Ureter (tissue), 1 donor: Measurements from ENCODE around the gene ADISSP. TPM values are rescaled to one million over a fixed set of nuclear protein-coding genes. Genes with fewer than 3 reads are reported as not detected.
"Not testable (repeated sequence)": the region's sequence is repeated elsewhere in the genome, so short reads cannot be mapped to it uniquely, and the experiment has no call there.

Experiments
- DNase-seq: peaks from one replicate; pipeline ENCODE4 v3.0.0-alpha.2; 2020; ENCODE audit warnings: low spot score
- total RNA-seq: library from RNA; stranded (reverse); gene quantifications from one replicate; pipeline ENCODE4 v1.2.4, GENCODE V29; 2023
- donor health status: DM: yes; HTN: yes; CAD: no.

Gene ADISSP
- total RNA-seq, 1 donor from 2014 or later = 36.6 TPM

DNA sequence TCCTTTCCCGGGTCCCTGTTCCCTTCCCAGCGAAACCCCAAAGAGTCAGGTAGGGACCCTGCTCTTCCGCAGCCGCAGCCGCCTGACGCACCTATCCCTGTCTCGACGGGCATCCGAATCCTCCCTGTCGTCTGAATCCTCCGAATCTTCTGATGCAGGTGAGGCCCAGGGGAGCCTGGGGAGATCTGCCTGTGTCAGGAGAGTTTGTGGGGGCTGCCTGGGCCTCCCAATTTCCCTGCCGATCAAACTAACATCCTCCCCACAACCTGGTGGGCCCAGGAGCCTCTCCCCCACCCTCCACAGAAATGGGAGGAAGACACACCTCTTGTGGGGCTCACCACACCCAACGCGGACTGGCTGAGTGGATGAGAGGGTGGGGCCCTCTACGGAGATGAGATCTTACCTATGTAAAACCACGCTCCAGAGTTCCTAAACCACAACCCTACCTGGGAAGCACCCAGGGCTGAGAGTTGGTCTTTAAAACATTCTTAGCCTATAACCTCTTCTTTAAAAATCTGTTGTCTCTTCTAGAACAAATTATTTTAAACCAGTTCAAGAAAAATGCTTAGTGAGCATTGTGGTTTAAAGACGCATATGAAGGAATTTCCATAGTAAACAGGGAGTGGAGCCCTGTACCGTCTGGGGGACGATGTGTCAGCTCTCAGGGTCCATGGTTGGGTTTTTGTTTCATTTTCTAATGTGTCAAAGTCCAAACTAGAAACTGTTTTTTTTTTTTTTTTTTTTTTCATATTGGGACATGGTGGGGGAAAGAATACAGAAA lies 30.2 kb upstream of the ADISSP start:
- DNase-seq = peak; percentile 42

DNA sequence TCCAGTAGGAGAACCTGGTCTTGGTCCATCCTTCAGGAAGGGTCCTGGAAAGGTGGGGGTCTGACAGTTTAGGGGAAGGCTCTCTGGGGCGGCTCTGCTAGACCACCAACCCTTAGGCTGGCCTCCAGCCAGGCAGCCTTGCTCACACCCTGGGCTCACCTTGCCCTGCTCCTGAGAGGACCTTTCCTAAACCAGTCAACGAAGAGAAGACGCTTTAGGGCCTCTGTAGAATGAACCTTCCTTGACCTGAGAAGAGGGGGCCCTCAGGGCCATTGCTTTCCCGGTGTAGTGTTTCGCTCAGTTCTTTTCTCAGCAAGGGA lies 29.6 kb upstream of the ADISSP start:
- peak; percentile 42 for DNase-seq

DNA sequence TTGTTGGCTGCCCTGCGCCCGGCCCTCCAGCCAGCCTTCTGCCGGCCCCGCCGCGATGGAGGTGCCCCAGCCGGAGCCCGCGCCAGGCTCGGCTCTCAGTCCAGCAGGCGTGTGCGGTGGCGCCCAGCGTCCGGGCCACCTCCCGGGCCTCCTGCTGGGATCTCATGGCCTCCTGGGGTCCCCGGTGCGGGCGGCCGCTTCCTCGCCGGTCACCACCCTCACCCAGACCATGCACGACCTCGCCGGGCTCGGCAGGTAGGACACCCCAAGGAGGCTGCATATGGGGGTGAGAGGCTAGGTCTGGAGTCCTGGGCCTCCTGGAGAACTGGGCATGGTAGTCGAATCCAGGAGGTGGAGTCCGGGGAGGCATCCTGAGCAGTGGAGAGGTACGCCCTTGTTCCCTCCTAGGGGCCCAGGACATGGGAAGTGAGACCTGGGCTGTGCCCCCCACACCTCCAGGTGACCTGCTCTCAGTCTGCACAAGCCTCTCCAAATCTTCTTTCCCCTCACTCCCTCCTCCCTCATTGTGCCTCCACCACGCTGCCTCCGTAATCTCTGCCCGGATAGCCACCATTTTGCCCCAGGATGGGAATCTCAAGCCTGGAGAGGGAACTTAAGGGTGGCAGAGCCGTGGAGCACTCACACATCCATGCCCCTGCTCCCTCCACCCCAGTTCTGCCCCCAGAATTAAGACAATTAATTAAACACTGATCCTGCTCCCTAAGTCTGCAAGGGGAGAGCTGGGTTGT lies 29.1 kb upstream of the ADISSP start:
- DNase-seq = peak; percentile 43

- DNase-seq = peak; percentile 95
Measured at GRCh38 chr20:3795511-3796468, 28.2 kb upstream of the ADISSP start, which contains the start of gene CDC25B. TSS of gene CDC25B (plus strand) at chr20:3796310. CDS start at chr20:3796532, 222 bp downstream.

DNA sequence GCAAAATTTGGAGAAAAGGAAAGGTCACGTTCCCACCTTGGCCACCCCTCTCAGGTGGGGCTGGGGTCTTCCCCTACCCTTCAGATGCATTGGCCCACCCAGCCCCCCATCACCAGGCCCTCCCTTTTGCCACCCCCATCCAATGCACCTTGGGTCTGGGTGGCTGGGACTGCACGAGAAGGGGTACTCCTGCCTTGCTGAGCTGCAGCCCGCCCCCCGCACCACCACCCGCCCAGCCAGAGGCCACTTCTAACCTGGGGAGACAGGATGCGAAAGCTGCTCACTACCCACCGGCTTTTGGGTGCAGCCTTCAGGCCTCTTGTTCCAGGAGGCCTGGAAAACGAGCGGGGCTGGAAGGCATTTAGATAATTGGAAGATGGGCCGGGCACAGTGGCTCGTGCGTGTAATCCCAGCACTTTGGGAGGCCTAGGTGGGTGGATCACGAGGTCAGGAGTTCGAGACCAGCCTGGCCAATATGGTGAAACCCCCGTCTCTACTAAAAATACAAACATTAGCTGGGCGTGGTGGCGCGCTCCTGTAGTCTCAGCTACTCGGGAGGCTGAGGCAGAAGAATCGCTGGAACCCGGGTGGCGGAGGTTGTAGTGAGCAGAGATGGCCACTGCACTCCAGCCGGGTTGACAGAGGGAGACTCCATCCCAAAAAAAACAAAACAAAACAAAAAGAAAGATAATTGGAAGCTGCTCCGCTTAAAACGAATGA lies 27.3 kb upstream of the ADISSP start:
- DNase-seq = peak; percentile 47

DNA sequence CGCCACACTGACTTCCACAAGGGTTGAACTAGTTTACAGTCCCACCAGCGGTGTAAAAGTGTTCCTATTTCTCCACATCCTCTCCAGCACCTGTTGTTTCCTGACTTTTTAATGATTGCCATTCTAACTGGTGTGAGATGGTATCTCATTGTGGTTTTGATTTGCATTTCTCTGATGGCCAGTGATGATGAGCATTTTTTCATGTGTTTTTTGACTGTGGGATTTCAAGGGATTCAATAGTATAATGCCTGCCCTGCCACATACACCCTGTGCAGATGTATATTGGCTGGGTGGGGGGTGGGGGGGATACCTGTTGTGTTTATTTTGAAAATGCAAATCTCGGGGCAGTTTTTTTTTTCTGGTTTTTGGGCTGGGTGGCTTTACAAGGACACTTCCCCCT lies 26.6 kb upstream of the ADISSP start:
- not testable (repeated sequence) for DNase-seq

DNA sequence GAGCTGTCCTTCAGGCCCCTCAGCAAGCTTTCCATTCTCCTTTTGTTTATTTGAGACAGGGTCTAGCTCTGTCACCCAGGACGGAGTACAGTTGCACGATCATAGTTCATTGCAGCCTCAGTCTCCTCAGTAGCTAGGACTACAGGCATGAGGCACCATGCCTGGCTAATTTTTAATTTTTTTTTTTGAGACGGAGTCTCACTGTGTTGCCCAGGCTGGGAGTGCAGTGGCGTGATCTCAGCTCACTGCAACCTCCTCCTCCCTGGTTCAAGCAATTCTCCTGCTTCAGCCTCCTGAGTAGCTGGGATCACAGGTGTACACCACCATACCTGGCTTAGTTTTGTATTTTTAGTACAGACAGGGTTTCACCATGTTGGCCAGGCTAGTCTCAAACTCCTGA lies 21.6 kb upstream of the ADISSP start:
- DNase-seq = not testable (repeated sequence)

GRCh38 chr20:3788685-3789155 lies 21.2 kb upstream of the ADISSP start:
- DNase-seq = no peak

GRCh38 chr20:3787324-3788014 lies 19.9 kb upstream of the ADISSP start:
- DNase-seq = no peak

- DNase-seq = peak; percentile 90
Measured at GRCh38 chr20:3786665-3787323, 19.2 kb upstream of the ADISSP start, which contains the start of gene CENPB. TSS of gene CENPB (minus strand) at chr20:3786740. CDS start at chr20:3786483, 257 bp downstream.

DNA sequence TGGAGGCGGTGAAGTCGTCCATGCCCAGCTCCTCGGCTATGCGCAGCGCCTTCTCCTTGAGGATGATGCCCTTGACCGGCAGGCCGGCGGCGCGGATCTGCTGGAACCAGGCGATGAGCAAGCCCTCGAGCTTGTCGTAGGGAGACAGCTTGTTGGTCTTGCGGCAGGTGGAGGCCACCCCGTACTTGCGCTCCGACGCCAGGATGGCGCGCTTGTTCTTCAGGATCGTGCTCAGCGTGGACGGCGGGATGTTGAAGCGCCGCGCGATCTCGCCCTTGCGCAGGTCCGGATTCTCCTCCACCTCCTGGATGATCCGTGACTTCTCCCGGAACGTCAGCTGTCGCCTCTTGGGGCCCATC lies 18.6 kb upstream of the ADISSP start:
- peak; percentile 61 for DNase-seq

GRCh38 chr20:3785240-3786125 lies 17.9 kb upstream of the ADISSP start:
- DNase-seq = peak; percentile 48

DNA sequence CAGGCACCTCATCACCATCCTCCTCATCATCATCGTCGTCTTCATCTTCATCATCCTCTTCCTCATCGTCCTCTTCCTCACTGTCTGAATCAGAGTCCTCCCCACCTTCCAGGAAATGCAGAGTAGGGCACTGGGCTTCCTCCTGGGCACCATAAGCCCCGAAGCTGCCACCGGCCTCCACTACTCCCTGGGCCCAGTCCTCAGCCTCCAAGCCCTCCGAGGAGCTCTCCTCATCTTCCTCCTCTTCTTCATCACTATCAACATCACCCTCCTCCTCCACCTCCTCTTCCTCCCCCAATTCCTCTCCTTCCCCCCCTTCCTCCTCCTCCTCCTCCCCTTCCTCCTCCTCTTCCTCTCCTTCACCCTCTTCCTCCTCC lies 17.3 kb upstream of the ADISSP start:
- DNase-seq = no peak

GRCh38 chr20:3784216-3784853 lies 16.8 kb upstream of the ADISSP start:
- no peak for DNase-seq

- DNase-seq = no peak
Measured at GRCh38 chr20:3783511-3784195, 16.1 kb upstream of the ADISSP start.

GRCh38 chr20:3783068-3783489 lies 15.5 kb upstream of the ADISSP start:
- peak; percentile 61 for DNase-seq

DNA sequence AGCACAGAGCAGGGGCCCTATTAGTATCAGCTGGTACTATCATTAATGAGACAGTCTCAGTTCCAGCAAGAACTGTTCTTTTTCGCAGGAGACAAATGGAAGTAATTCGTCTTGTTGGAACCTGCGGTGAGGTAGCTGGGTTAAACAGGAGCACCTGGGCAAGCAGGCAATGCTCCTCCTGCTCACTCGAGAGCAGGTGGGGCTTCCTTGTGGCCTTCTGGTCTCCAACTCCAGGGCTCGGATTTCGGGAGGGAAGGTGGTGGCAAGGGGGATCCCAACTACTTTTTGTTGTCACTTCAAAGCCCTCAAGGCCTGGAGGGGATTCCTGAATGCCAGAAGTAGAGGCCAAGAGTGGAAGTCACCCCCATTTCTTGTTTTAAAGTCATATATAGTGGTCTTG lies 15.0 kb upstream of the ADISSP start:
- peak; percentile 46 for DNase-seq
